Natural killer cell (primary cell): ENCODE data around the gene PRTG. TPM values are rescaled to one million over a fixed set of nuclear protein-coding genes. Genes with fewer than 3 reads are reported as not detected.

Source experiments
- ATAC-seq, 3 donors: fragments of 150-1000 bp in 2 of 3; fragments of 200-7000 bp in 1 of 3; cut with Tn5 transposase; 1 replicate in 1 of 3; 2 replicates in 2 of 3; pipeline ENCODE4 v1.10.0; 2021; ENCODE audit warnings: mild to moderate bottlenecking in 2 of 3, moderate library complexity in 2 of 3
- DNase-seq, 2 donors: peaks; one replicate each; pipeline versions ENCODE4 v3.0.0 to v3.0.0-alpha.2; 2013 to 2021; ENCODE audit warnings: mixed read lengths in 1 of 2
- H3K27ac ChIP-seq: one replicate; pipeline ENCODE4 v1.5.1; 2013; ENCODE audit warnings: mild to moderate bottlenecking, low read length
- H3K27me3 ChIP-seq: one replicate; pipeline ENCODE4 v1.6.1; 2013; ENCODE audit warnings: low read length; ENCODE audit not compliant: control insufficient read depth, insufficient read depth
- H3K36me3 ChIP-seq: one replicate; pipeline ENCODE4 v1.6.1; 2013; ENCODE audit warnings: low read length; ENCODE audit not compliant: control insufficient read depth, insufficient read depth
- H3K4me1 ChIP-seq: one replicate; pipeline ENCODE4 v1.6.1; 2013; ENCODE audit warnings: low read length; ENCODE audit not compliant: control insufficient read depth, insufficient read depth
- H3K4me3 ChIP-seq: one replicate; pipeline ENCODE4 v1.5.1; 2013; ENCODE audit warnings: low read length
- H3K9me3 ChIP-seq: one replicate; pipeline ENCODE4 v1.6.1; 2013; ENCODE audit warnings: low read length; ENCODE audit not compliant: control insufficient read depth, insufficient read depth
- H3K27ac Mint-ChIP-seq, 2 donors: one replicate each; pipeline ENCODE4 v1.8.0; 2022; ENCODE audit warnings: mild to moderate bottlenecking in 2 of 2, mixed read lengths in 2 of 2, moderate library complexity in 1 of 2
- H3K27me3 Mint-ChIP-seq, 2 donors: one replicate each; pipeline ENCODE4 v1.8.0; 2022; ENCODE audit warnings: low read depth in 2 of 2, mixed read lengths in 2 of 2
- H3K36me3 Mint-ChIP-seq: one replicate; pipeline ENCODE4 v1.8.0; 2022; ENCODE audit warnings: mixed read lengths
- H3K4me1 Mint-ChIP-seq, 2 donors: one replicate each; pipeline ENCODE4 v1.8.0; 2022; ENCODE audit warnings: mixed read lengths in 2 of 2
- H3K4me3 Mint-ChIP-seq: one replicate; pipeline ENCODE4 v1.8.0; 2022; ENCODE audit warnings: mild to moderate bottlenecking, moderate library complexity, mixed read lengths
- H3K9me3 Mint-ChIP-seq, 2 donors: one replicate each; pipeline ENCODE4 v1.8.0; 2022; ENCODE audit warnings: mixed read lengths in 2 of 2
- CTCF ChIP-seq: fragments of 200-600 bp; IDR thresholded peaks from one replicate; pipeline ENCODE4 v1.8.0; 2022; ENCODE audit warnings: antibody characterized with exemption
- WGBS: methylation state at CpG from one replicate; pipeline ENCODE4 v1.1.7; 2013; ENCODE audit warnings: missing lambda C conversion rate; ENCODE audit not compliant: insufficient coverage; 5-methylcytosine and 5-hydroxymethylcytosine counted together
- intact Hi-C: fragments of 100-400 bp; cut with micrococcal nuclease; formaldehyde crosslinking; loops from one replicate; pipeline ENCODE4 v1.14.2; 2022
- total RNA-seq, 4 donors: library from RNA; stranded (reverse); fragments of 120-200 nt in 1 of 4; gene quantifications; one replicate each; pipeline versions ENCODE4 v1.2.3 to v1.2.4, GENCODE V29; 2013 to 2022

Gene PRTG
- total RNA-seq, 3 donors from 2014 or later (not counting 1 experiment from before 2014, with no cell fraction given): not detected

- under 1% methylated on average over 34 of the region's 34 CpGs for WGBS
- ATAC-seq: no peak
- no peaks in the 10 kb centered on the region for H3K36me3 ChIP-seq
- no peak for TF ChIP-seq CTCF
- Mint-ChIP-seq H3K36me3 (no peaks in the 10 kb centered on the region), H3K27ac (no peak overlapping the region), H3K27me3 (peaks cover 23 to 35% of the 10 kb centered on the region in 2 donors), H3K4me1 (no peaks in the 10 kb centered on the region), H3K4me3 (no peak overlapping the region), H3K9me3 (no peaks in the 10 kb centered on the region)
- peak in 1 of 2 donors; percentile 31 for DNase-seq
- peaks cover 30% of the 10 kb centered on the region for H3K27me3 ChIP-seq
- H3K9me3 ChIP-seq: no peaks in the 10 kb centered on the region
- H3K27ac ChIP-seq: no peak overlapping the region
- H3K4me3 ChIP-seq: no peak overlapping the region
- intact Hi-C loops: no loop called here
- H3K4me1 ChIP-seq: peaks cover 10% of the 10 kb centered on the region
Observed at GRCh38 chr15:55741833-55742497, 987 bp downstream of the PRTG start.

- TF ChIP-seq CTCF: no peak
- ATAC-seq: no peak
- H3K27ac Mint-ChIP-seq: no peak overlapping the region
- no peaks in the 10 kb centered on the region for H3K4me1 Mint-ChIP-seq
- peaks cover 30% of the 10 kb centered on the region for H3K27me3 ChIP-seq
- H3K36me3 Mint-ChIP-seq: no peaks in the 10 kb centered on the region
- H3K27ac ChIP-seq: no peak overlapping the region
- no peaks in the 10 kb centered on the region for H3K9me3 ChIP-seq
- peak in 1 of 2 donors; percentile 11 for DNase-seq
- H3K4me3 ChIP-seq: no peak overlapping the region
- H3K36me3 ChIP-seq: no peaks in the 10 kb centered on the region
- H3K9me3 Mint-ChIP-seq: no peaks in the 10 kb centered on the region
- no peak overlapping the region for H3K4me3 Mint-ChIP-seq
- H3K4me1 ChIP-seq: peaks cover 10% of the 10 kb centered on the region
- peaks cover 23 to 41% of the 10 kb centered on the region in 2 donors for H3K27me3 Mint-ChIP-seq
- intact Hi-C loops: no loop called here
- 23% methylated on average over 17 of the region's 21 CpGs for WGBS
Observed at GRCh38 chr15:55740981-55741832, 1.7 kb downstream of the PRTG start.

GRCh38 chr15:55740359-55740878 lies 2.5 kb downstream of the PRTG start:
- H3K27ac Mint-ChIP-seq: no peak overlapping the region
- Histone ChIP-seq H3K27me3 (peaks cover 33% of the 10 kb centered on the region), H3K36me3 (no peaks in the 10 kb centered on the region), H3K4me1 (peaks cover 10% of the 10 kb centered on the region), H3K27ac (no peak overlapping the region), H3K9me3 (no peaks in the 10 kb centered on the region), H3K4me3 (no peak overlapping the region)
- H3K9me3 Mint-ChIP-seq: no peaks in the 10 kb centered on the region
- no peak for DNase-seq
- no peak overlapping the region for H3K4me3 Mint-ChIP-seq
- H3K4me1 Mint-ChIP-seq: no peaks in the 10 kb centered on the region
- intact Hi-C loops: no loop called here
- H3K36me3 Mint-ChIP-seq: no peaks in the 10 kb centered on the region
- no peak for ATAC-seq
- TF ChIP-seq CTCF: no peak
- 20% methylated on average over 9 of the region's 11 CpGs for WGBS
- H3K27me3 Mint-ChIP-seq: peaks cover 23 to 41% of the 10 kb centered on the region in 2 donors
